Measurements from ENCODE around the gene RTN4.

RTN4 gene

DNA sequence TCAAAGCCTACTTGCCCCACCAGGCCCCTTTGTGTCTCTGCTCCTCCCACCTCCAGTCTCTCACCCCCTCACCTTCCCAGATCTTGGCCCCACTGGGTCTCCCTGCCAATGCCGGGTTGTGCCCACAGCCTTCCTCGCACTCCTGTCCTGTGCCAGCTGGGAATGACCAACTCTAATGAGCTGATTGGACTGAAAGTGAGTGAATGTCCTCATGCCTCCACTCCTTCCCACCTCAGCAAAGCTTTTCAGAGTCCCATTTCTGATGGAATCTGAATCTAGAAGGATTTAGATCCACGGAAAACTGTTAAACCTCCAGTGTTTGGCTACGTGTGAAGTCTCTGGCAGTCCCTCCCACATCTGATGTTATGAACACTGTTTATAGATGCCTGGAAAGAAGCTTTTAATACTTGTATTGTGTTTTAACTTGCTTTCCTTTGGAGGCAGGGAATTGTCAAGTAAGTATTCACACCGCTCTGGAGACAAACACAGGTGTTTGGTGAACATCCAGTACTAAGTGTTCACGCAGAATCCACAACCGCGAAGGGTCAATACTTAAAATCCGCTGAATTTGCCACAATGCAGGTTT lies 103.9 kb downstream of the RTN4 start:
- DNase-seq: no peak

DNA sequence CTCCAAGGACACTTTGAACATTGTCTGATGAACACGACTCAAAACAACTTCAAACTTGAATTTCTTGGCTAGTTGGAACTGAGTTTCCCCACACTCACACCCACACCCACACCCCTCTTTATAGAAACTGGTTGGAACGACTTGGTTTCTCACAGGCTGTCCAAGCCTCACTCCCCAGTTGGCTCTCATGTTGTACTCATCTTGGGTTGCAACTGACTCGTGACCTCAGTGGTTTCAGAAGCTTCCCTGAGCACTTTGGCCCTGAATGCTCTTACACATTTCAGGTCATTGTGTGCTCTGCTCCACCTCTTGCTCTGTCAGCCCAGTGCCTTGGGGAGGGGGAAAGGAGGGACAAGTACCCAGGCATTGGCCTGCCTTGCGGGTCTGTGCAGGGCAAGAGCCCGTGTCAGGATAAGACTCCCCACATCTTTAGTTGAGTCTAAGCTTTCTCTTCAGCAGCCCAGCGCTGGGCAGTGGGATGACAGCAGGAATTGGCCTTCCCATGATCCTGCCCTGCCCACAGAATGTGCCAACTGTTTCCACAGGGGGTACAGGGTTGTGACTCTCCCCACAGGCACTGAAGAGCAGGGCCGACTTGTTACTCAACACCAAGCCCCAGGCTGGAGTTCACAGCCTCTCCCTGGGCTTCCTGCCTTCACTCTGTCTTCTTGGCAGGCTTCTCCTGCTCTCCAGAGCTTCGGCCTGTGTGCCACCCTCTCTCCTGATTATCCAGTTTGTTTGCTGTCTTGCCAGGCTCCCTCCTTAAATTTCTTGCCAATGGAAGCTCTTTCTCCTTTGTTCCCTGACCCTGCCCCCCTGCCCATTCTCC lies 104.6 kb downstream of the RTN4 start:
- DNase-seq: no peak

DNA sequence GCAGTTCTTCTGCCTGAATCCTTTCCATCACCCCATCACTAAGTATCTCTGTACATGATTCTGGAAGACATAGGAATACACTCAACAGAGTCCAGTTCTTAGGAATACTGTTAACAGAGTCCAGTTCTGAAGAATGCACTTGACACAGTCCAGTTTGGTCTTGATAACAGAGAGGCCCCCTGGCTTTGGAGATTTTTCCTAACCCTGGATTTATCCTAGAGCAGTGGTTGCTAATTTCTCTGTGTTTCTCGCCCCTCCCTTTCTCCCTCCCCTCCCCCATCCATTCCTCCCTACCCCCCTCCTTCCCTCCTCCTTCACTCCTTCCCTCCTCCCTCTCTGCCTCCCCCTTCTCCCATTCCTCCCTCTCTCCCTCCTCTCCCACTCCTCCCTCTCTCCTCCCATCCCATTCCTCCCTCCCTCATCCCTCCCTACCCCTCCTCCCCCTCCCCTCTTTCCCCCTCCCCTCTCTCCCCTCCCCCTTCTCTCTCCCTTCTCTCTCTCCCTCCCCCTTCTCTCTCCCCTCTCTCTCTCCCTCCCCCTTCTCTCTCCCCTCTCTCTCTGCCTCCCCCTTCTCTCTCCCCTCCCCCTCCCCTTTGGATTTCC lies 105.4 kb downstream of the RTN4 start:
- DNase-seq: no peak

DNA sequence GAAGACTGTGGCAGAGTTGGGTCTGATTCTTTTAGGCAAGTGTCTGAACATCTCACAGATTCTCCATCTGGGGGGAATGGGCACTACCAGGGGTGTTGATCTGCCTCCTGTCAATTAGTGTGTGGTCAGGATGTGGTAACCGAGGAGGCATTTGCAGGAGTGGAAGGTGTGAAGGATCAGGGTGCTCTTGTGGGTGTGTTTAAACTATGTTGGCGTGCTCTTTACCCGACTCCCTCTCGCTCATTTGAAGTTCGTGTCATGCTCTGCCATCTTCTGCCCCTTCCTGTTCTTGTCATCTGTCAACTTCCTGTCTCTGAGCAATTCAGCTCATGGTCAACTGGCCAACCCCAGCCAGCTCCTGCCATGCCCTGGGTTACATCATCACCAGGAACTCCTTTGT lies 107.9 kb downstream of the RTN4 start:
- no peak for DNase-seq

DNA sequence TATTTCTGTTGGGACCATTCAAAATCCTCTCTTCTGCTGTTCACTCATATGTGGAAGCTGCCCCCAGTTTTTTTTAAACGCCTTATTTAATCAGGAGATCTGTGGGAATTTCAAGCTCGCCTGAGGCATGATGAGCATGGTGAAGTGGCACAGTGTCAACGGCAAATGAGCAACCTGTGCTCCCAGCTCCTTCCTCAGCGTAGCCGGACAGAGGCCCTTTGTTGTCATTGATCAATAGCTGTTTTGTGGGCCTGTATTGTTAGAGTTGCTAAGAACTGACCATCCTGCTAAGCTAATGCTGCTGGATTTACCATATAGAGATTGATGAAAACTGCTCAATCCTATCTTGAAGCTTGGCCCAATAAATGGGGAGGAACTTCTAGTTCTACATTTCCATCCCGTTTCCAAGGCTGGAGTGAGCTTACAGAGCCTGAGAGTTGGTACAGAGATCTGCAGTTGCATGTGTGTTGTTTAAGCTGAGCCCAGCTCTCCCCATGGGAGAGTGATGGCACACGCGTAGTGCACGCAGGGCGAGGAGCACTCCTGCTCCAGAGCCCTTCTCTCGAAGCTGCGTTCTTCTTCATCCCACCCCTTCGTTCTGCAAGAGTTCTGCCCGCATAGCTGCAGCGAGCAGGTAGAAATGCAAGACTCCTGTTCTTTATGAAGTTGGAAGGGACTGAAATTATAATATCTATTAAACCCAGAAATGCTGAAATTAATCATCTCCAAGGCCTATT lies 108.8 kb downstream of the RTN4 start:
- DNase-seq: no peak

DNA sequence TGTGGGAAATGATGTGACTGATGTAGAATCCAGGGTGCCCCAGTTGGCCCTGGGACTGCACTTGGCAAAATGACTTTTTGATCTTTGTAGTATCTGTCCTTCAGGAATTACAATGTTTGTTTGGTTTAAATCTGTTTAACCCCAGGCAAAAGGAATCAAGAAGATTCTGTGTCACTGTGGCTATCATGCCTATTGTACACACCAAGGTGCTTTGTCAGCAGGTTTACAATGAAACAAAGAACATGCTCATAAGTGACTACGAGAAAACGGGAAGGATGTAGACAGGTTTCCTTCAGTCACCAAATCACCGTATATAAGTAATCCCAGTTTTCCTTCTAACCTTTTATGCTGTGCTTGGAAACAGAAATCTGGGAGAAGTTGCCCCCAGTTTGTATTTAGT lies 109.5 kb downstream of the RTN4 start:
- DNase-seq: no peak

DNA sequence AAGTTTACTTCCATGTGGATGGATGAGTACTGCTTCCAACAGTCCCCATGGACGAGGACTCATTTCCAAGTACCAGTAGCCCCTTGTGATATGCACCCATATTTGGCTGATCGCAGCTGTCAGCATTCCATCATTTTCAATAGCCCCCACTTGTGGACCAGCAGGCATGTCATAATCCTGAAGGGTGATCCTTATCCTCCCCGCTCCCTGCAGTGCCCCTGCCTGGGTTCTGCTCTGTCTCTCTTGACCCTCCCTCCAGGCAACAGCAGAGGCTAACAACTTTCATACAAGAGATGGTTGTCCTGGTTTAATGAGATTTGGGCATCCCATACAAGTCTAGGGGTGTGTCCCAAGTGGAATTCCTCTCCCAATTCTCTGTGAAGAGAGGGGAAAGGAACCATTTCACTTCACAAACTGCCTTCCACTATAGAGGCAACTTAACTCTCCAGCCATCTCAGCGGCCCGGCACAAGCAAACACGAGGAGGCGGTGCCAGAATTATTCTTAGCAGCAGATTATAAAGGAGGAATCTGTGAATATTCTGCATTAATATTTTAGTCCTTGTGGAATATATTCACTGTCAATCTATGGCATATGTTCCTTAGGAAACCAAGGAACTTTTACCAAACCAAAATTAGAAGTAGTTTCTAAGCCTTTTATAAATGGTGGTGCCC lies 110.7 kb downstream of the RTN4 start:
- DNase-seq: no peak

DNA sequence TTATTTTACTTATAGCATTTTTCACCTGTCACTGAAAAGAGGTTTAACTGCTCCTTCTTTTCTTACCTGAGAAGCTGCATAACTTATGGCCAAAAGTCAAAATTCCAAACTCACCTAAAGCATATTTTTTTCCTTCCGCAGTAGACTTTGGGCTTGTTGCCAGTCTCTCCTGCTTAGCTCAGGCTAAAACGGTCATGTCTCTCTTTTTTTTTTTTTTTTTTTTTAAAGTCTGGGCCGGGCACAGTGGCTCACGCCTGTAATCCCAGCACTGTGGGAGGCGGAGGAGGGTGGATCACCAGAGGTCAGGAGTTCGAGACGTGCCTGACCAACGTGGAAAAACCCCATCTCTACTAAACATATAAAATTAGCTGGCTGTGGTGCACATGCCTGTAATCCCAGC lies 113.5 kb downstream of the RTN4 start:
- DNase-seq: no peak

DNA sequence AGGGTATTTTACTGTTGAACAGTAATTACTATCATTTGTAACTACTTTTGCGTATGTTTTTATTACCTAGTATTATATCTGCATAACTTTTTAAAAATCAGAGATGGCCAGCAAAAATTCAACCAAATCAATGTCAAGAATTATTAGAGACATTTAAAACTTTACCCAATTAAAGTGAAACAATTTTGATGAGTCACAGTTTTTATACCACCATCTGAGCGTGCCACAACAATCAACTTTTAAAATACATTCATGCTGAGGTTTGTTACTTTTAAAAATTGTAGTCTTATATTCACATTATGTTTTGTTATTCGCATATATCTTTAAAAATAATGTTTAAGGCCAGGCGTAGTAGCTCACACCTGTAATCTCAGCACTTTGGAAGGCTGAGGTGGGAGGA lies 114.9 kb downstream of the RTN4 start:
- no peak for DNase-seq

DNA sequence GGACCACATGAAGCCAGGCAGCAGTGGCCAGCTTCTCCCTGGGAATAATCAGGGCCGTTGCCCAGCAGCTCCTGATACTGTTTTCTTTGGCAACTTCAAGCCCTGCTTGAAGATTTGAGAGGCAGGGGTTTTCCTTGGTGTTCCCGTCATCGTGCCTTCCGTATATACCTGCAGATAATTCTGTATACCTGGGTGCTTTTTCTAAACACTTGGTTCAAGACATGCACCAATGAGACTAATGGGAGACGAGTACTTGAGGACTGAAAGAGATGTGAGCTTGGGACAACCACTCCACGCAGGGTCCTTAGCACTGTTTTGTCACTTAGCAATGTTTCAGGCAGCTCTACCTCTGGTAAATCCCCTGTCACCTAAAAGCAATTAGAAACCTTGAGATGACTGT lies 118.8 kb downstream of the RTN4 start:
- DNase-seq: no peak

DNA sequence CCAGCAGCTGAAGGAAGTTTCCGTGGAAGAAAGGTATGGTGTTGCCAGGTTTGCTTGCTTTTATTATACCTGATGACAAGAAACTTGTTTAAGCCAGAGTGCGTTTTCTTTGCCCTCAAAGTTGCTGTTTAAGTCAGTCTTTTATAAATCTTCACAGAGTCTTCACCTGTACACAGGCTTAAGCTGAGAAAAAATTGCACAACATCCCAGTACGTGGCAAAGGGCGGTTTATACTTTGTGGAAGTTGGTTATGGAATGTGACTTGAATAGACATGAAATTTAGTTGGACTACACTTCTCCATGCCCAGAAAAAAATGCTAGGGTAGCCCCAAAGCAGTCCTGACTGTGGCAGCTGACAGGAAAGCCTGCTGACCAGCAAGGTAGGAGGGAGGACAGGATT lies 121.5 kb downstream of the RTN4 start:
- no peak for DNase-seq

DNA sequence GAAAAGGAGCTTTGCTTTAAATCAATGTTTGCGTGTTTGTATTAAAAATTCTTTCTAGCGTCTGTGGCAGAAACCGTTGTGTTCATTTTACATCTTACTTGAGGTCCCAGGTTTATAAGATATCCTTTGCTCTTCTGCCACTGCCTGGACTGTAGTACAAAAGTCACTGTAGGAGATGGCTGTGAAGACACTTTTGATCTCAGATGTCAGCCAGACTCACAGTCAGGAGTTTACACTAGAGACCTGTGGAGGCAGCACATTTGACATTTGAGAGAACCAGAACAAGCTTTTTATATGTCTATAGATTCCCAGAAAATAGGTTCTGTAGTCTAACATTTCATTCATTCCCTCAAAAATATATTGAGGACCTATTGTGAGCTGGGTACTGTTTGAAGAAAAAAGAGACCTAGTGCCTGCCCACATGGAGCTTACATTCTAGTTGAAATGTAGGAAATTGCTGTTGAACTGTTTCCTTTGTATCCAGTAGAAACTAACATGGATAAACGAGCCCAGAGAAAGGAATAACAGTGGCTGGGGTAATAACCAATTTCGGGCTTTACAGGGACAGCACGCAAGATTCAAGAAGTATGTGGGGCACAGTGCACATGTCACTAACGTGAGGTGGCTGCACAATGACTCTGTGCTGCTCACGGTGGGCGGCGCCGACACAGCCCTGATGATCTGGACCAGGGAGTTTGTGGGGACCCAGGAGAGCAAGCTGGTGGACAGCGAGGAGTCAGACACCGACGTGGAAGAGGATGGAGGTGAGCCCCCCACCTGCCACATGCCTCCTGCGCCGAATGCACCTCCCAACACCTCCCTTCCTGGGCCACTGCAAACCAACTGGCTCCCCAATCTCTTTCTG lies 122.3 kb downstream of the RTN4 start:
- no peak for DNase-seq

DNA sequence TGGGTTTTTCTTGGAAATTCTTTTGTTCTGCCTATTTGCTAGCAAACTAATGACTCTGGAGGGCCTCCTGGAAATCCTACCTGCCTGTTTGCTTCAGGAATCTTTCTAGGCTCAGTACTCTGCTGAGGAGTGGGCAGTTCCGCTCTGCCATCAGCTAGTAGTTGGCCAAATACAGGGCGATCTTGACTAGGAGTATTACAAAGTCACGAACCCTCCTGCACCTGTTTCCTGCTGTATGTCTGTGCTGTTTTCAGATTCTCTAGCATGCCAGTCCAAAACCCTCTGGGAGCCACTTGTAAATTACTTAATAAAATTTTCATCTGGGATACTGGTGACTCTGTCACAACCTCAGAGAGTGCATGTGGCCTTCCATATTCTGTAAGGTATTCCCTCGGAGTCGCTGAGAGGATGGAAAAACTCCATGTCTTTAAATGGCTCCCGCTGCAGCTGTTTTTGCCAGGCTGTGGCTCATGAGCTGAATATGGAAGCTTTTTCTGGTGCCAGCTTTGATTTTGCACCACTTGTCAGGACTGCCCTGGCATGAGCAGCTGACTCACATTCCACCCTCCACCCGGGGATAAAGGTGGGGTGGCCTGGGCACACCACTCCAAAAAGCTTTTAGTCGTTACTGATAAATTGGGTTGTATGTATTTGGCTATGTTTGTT lies 123.0 kb downstream of the RTN4 start:
- no peak for DNase-seq

DNA sequence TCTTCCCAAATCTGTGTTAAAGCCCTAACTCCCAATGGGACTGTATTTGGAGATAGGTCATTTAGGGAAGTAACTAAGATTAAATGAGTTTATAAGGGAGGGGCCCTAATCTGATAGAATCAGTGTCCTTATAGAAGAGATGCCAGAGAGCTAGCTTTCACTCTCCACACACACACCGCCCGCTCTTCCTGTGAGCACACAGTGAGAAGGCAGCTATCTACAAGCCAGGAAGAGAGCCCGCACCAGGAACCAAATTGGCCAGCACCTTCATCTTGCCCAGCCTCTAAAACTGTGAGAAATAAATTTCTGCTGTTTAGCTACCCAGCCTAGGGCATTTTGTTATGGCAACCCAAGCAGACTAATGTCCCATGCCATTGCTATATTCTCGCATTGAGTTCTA lies 125.2 kb downstream of the RTN4 start:
- no peak for DNase-seq

DNA sequence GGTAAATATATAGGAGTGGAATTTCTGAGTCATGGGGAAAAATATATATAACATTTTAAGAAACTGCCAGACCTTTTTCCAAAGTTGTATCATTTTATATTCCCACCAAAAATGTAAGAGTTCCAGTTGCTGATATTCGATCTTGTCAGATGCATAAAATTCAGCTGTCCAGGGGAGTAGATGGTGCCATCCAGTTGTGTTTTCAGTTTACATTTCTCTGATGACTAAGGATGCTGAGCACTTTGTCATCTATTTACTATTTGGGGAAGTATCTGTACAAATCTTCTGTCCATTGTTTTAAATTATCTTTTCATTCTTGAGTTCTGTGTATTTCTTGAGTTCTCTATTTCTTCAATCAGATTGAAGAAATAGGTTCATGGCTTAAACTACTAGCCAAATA lies 126.1 kb downstream of the RTN4 start:
- DNase-seq: no peak
